GM10248 (cell line): Measurements from ENCODE around the gene SCN1B.
"Not testable (repeated sequence)": the region's sequence is repeated elsewhere in the genome, so short reads cannot be mapped to it uniquely, and the experiment has no call there.

Experiments used
- CTCF ChIA-PET: fragments of 300-600 bp; sonication (Branson Sonifier 250); formaldehyde crosslinking; extraction: SDS; loops from one replicate; lab custom pipeline; 2021; ENCODE audit warnings: antibody characterized with exemption; lab: Yijun Ruan, JAX
- POLR2A ChIA-PET: fragments of 350-650 bp; sonication (Branson Sonifier 250); formaldehyde crosslinking; extraction: SDS; loops from one replicate; lab custom pipeline; 2020; ENCODE audit warnings: antibody characterized with exemption; lab: Yijun Ruan, JAX
- DNase-seq: peaks from one replicate; pipeline ENCODE4 v3.0.0; 2012; ENCODE audit errors: extremely low spot score
- CTCF ChIP-seq: IDR thresholded peaks from 2 replicates; pipeline ENCODE4 v1.5.1; 2012; ENCODE audit warnings: mild to moderate bottlenecking, low read depth; ENCODE audit errors: extremely low read depth, missing control alignments, control extremely low read depth

SCN1B gene

GRCh38 chr19:34995551-34995950, 34.7 kb upstream of the SCN1B start:
- TF ChIP-seq CTCF, result no peak
- ChIA-PET CTCF (interaction anchor here (1.1 to 1.7 kb wide), 6 partner anchors 12 to 132 kb away, joined by 3 to 6 read pairs (median 4); no protein-coding TSS in a partner anchor), POLR2A (interaction anchor here (0.6 kb wide), 1 partner anchor 1219 kb away, joined by 10 read pairs; the partner anchor contains the start of gene ZNF565)
- DNase-seq, result no peak

- no peak for DNase-seq
- no peak for TF ChIP-seq CTCF
- ChIA-PET POLR2A (interaction anchor here (0.7 kb wide), 1 partner anchor 8 kb away, joined by 6 read pairs; no protein-coding TSS in a partner anchor), CTCF (interaction anchor here (1.0 to 1.7 kb wide), 4 partner anchors 10 to 46 kb away, joined by 3 to 6 read pairs (median 4); no protein-coding TSS in a partner anchor)
Observed at GRCh38 chr19:34997071-34997617, 33.1 kb upstream of the SCN1B start.

GRCh38 chr19:34998224-34998623, 32.0 kb upstream of the SCN1B start:
- DNase-seq, POLR2A ChIA-PET, CTCF ChIA-PET: not testable (repeated sequence)

GRCh38 chr19:34998777-34999497, 31.3 kb upstream of the SCN1B start:
- POLR2A ChIA-PET, result no interaction called here
- TF ChIP-seq CTCF, result no peak

DNA sequence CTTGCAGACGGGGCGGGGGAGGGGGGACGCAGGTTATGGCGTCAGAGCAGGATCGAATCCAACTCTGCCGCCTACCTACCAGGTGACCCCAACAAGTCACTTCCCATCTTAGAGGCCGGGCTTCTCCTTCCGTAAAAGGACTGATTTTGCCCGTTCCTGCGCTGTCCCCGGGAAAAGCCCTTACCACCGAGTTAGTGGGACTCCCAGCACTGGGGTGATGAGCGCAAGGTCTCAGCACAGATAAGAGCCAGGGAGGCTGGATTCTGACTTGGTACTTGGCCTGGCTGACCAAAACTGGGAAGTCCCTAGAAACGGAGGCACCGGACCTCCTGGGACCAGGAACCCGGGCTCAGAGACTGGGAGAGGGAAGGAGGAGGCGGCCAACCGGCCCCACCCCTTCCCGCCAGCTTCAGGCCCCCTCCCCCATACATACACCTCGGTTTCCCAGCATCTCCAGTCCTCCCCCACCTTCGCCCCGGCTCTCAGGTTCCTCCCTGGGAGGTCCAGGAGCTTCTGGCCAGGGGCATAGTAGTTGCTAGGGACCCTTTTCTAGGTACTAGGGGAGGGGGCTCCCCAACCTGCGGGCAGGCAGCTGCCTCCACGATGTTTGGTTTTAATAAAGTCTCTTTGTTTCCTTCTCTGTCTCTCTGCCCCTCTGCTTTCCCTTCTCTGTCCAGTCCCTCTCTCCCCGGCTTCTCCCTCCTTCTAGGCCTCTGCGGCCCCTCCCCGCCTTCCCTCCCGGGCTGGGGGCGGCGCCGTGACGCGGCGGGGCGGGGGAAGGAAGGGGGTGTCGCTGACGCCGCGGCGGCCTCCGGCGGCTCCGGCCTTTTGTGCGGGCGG, 30.6 kb upstream of the SCN1B start, which contains the start of gene GRAMD1A:
Gene GRAMD1A (plus strand): TSS at position 826 of the 840 bp plus-strand sequence. CDS start 156 bp downstream, outside the sequence.
- DNase-seq, result peak; percentile 93
- TF ChIP-seq CTCF, result no peak
- POLR2A ChIA-PET, result interaction anchor here (1.1 kb wide), 1 partner anchor 10 kb away, joined by 5 read pairs; no protein-coding TSS in a partner anchor
- CTCF ChIA-PET, result interaction anchor here (1.0 to 2.2 kb wide), 2 partner anchors 10 to 28 kb away, joined by 4 to 6 read pairs; no protein-coding TSS in a partner anchor

More at GRCh38 chr19:34998777-34999497, 31.3 kb upstream of the SCN1B start:
- no peak for DNase-seq
- CTCF ChIA-PET, result no interaction called here

GRCh38 chr19:35000338-35000646, 30.0 kb upstream of the SCN1B start:
- no peak for DNase-seq
- ChIA-PET CTCF (interaction anchor here (1.0 to 2.2 kb wide), 2 partner anchors 9 to 28 kb away, joined by 4 to 6 read pairs; no protein-coding TSS in a partner anchor), POLR2A (interaction anchor here (1.1 kb wide), 1 partner anchor 10 kb away, joined by 5 read pairs; no protein-coding TSS in a partner anchor)
- no peak for TF ChIP-seq CTCF
